ENCODE measurements around the gene NIN. TPM values are rescaled to one million over a fixed set of nuclear protein-coding genes. Genes with fewer than 3 reads are reported as not detected.

Gene NIN
- polyA plus RNA-seq, 1 donor from 2014 or later = 47.6 TPM

DNA sequence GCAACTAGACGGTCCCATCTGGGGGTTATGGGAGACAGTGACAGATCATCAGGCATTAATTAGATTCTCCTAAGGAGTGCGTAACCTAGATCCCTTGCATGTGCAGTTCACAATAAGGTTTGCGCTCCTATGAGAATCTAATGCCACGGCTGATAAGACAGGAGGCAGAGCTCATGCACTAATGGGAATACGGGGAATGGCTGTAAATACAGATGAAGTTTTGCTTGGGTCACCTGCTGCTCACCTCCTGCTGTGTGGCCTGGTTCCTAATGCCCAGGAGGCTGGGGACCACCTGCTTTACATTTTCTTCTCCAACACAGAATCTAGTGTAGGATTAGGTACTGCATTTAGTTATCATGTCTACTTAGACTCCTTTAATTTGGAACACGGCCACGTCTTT lies 113.2 kb downstream of the NIN start:
- TF ChIP-seq, protein P1, sequence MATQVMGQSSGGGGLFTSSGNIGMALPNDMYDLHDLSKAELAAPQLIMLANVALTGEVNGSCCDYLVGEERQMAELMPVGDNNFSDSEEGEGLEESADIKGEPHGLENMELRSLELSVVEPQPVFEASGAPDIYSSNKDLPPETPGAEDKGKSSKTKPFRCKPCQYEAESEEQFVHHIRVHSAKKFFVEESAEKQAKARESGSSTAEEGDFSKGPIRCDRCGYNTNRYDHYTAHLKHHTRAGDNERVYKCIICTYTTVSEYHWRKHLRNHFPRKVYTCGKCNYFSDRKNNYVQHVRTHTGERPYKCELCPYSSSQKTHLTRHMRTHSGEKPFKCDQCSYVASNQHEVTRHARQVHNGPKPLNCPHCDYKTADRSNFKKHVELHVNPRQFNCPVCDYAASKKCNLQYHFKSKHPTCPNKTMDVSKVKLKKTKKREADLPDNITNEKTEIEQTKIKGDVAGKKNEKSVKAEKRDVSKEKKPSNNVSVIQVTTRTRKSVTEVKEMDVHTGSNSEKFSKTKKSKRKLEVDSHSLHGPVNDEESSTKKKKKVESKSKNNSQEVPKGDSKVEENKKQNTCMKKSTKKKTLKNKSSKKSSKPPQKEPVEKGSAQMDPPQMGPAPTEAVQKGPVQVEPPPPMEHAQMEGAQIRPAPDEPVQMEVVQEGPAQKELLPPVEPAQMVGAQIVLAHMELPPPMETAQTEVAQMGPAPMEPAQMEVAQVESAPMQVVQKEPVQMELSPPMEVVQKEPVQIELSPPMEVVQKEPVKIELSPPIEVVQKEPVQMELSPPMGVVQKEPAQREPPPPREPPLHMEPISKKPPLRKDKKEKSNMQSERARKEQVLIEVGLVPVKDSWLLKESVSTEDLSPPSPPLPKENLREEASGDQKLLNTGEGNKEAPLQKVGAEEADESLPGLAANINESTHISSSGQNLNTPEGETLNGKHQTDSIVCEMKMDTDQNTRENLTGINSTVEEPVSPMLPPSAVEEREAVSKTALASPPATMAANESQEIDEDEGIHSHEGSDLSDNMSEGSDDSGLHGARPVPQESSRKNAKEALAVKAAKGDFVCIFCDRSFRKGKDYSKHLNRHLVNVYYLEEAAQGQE (IDR thresholded peaks at IDR 0.05; ENCODE audit: borderline replicate concordance) = no peak
- TF ChIP-seq RAD21 (conservative IDR thresholded peaks at IDR 0.05) = no peak
- TF ChIP-seq, protein P2, sequence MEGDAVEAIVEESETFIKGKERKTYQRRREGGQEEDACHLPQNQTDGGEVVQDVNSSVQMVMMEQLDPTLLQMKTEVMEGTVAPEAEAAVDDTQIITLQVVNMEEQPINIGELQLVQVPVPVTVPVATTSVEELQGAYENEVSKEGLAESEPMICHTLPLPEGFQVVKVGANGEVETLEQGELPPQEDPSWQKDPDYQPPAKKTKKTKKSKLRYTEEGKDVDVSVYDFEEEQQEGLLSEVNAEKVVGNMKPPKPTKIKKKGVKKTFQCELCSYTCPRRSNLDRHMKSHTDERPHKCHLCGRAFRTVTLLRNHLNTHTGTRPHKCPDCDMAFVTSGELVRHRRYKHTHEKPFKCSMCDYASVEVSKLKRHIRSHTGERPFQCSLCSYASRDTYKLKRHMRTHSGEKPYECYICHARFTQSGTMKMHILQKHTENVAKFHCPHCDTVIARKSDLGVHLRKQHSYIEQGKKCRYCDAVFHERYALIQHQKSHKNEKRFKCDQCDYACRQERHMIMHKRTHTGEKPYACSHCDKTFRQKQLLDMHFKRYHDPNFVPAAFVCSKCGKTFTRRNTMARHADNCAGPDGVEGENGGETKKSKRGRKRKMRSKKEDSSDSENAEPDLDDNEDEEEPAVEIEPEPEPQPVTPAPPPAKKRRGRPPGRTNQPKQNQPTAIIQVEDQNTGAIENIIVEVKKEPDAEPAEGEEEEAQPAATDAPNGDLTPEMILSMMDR (IDR thresholded peaks at IDR 0.05; ENCODE audit: poor library complexity, severe bottlenecking) = no peak
- TF ChIP-seq MXI1 (conservative IDR thresholded peaks at IDR 0.05; ENCODE audit: poor library complexity, severe bottlenecking) = no peak
- TF ChIP-seq SMC3 (conservative IDR thresholded peaks at IDR 0.05; ENCODE audit: poor library complexity) = no peak
- no peak for TF ChIP-seq EP300 (conservative IDR thresholded peaks at IDR 0.05; ENCODE audit: poor library complexity, severe bottlenecking)
- no peak for TF ChIP-seq TAF1 (IDR thresholded peaks at IDR 0.05; ENCODE audit: low read depth)
- TF ChIP-seq POLR2AphosphoS5 (IDR thresholded peaks at IDR 0.05) = no peak
- no peak for TF ChIP-seq EZH2 (IDR thresholded peaks at IDR 0.05; ENCODE audit: borderline replicate concordance, insufficient read depth, low read length, poor library complexity, severe bottlenecking)
- H3K4me3 ChIP-seq (ENCODE audit: low read length) = no peak overlapping the region
- H3K36me3 ChIP-seq (ENCODE audit: insufficient read depth, low read length) = peaks cover 6% of the 10 kb centered on the region
- H3F3A ChIP-seq (ENCODE audit: insufficient read depth, low read length, poor library complexity, severe bottlenecking) = no peaks in the 10 kb centered on the region
- H2AFZ ChIP-seq (ENCODE audit: low read depth, low read length) = no peak overlapping the region
- H3K9me2 ChIP-seq (ENCODE audit: insufficient read depth, low read length) = no peaks in the 10 kb centered on the region
- H3K79me2 ChIP-seq (replicated peaks; ENCODE audit: insufficient read depth, low read length) = no peaks in the 10 kb centered on the region
- no peaks in the 10 kb centered on the region for H3K27me3 ChIP-seq (ENCODE audit: insufficient read depth, low read depth, low read length)
- H3K9ac ChIP-seq (ENCODE audit: low read length) = no peak overlapping the region
- H3K9me3 ChIP-seq (ENCODE audit: low read length) = no peaks in the 10 kb centered on the region
- no peak overlapping the region for H3K27ac ChIP-seq (ENCODE audit: low read length)
- no peaks in the 10 kb centered on the region for H4K20me1 ChIP-seq (ENCODE audit: insufficient read depth)
- no peak overlapping the region for H3K4me2 ChIP-seq (ENCODE audit: low read length)

DNA sequence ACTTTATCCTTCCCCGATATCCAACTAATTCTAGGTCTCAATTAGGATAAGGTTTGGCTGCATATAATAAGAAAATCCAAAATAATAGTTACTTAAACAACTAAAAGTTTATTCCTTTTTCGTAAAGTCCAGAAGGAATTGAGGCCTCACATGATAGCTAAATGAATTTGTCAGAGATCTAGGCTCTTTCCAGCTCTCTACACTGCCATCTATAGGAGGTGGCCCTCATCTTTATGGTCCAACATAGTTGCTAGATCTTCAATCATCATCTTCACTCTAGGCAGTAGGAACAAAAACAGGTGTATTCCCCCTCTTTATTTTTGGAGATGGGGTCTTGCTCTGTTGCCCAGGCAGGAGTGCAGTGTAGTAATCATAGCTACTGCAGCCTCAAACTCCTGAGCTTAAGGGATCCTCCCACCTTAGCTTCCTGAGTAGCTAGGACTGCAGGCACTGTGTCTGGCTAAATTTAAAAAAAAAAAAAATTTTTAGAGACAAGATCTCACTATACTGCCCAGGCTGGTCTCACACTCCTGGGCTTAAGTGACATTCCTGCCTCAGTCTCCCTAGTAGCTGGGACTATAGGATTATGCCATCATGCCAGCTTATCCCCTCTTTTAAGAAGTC lies 116.4 kb downstream of the NIN start:
- Histone ChIP-seq H2AFZ (ENCODE audit: low read depth, low read length) (no peak overlapping the region), H3K27me3 (ENCODE audit: insufficient read depth, low read depth, low read length) (no peaks in the 10 kb centered on the region), H4K20me1 (ENCODE audit: insufficient read depth) (no peaks in the 10 kb centered on the region), H3K36me3 (ENCODE audit: insufficient read depth, low read length) (no peaks in the 10 kb centered on the region), H3K27ac (ENCODE audit: low read length) (no peak overlapping the region), H3K4me3 (ENCODE audit: low read length) (no peak overlapping the region), H3K9me2 (ENCODE audit: insufficient read depth, low read length) (no peaks in the 10 kb centered on the region), H3K9ac (ENCODE audit: low read length) (no peak overlapping the region), H3K79me2 (replicated peaks; ENCODE audit: insufficient read depth, low read length) (no peaks in the 10 kb centered on the region), H3K9me3 (ENCODE audit: low read length) (no peaks in the 10 kb centered on the region), H3F3A (ENCODE audit: insufficient read depth, low read length, poor library complexity, severe bottlenecking) (no peaks in the 10 kb centered on the region), H3K4me2 (ENCODE audit: low read length) (no peak overlapping the region)
- TF ChIP-seq, protein P2 (IDR thresholded peaks at IDR 0.05; ENCODE audit: poor library complexity, severe bottlenecking) = no peak
- no peak for TF ChIP-seq SMC3 (conservative IDR thresholded peaks at IDR 0.05; ENCODE audit: poor library complexity)
- TF ChIP-seq RAD21 (conservative IDR thresholded peaks at IDR 0.05) = no peak
- TF ChIP-seq EZH2 (IDR thresholded peaks at IDR 0.05; ENCODE audit: borderline replicate concordance, insufficient read depth, low read length, poor library complexity, severe bottlenecking) = no peak
- TF ChIP-seq EP300 (conservative IDR thresholded peaks at IDR 0.05; ENCODE audit: poor library complexity, severe bottlenecking) = no peak
- TF ChIP-seq MXI1 (conservative IDR thresholded peaks at IDR 0.05; ENCODE audit: poor library complexity, severe bottlenecking) = no peak
- TF ChIP-seq TAF1 (IDR thresholded peaks at IDR 0.05; ENCODE audit: low read depth) = no peak
- TF ChIP-seq POLR2AphosphoS5 (IDR thresholded peaks at IDR 0.05) = no peak
- TF ChIP-seq, protein P1 (IDR thresholded peaks at IDR 0.05; ENCODE audit: borderline replicate concordance) = no peak
